ENCODE data around the gene RHBDD2. TPM values are rescaled to one million over a fixed set of nuclear protein-coding genes. Genes with fewer than 3 reads are reported as not detected.
"Not testable (repeated sequence)": the region's sequence is repeated elsewhere in the genome, so short reads cannot be mapped to it uniquely, and the experiment has no call there.

Gene RHBDD2
- polyA plus RNA-seq, 1 donor: 25.1 TPM

DNA sequence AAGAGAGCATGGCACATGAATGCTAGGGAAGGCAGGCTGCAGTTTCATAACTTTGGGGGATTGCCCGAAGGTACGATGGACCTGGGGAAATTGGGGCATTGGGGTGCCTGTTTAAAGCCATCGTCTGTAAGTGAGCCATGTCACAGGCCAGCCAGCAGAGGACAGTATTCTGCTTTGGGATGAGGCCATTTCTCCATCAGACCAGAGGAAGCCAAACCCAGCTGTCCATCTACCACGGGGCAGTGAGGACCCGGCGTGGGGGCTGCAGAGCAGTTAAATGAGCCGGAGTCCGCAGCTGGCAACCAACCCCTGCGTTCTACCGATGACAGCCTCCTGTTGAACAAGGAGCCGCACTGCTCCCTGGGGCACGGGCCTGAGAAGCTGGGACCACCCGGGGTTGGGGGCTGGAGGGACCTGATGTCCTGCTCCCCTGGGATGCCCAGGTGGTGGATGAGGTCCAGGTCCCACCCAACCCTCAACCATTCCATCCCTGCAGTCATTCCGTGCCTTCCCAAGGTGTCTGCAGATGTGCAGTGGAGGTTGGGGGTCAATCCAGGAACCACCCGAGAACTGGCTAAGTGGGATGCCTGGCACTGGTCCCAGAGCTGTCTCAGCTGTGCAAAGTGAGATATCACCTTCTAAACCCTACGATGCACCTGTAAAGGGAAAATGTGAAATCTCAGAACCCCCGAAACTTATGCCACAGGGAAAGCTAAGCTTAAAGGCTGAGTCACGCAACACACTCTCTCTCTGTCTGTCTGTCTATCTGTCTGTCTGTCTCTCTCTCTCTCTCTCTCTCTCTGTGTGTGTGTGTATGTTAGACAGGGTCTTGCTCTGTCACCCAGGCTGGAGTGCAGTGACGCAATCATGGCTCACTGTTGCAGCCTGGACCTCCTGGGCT lies 12.1 kb upstream of the RHBDD2 start:
- no peak for DNase-seq (ENCODE audit: low read depth)

DNA sequence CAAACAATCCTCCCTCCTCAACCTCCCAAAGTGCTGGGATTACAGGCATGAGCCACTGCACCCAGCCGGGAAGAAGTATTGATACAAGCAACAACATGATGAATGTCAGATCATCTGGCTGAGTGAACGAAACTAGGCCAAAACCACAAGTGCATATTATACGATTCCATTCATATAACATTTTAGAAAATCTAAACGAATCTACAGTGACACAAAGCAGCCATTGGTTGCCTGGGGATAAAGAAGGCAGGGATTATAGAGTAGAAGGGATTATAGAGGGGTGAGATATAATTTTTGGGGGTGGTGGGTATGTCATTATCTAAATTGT lies 11.5 kb upstream of the RHBDD2 start:
- no peak for DNase-seq (ENCODE audit: low read depth)

DNA sequence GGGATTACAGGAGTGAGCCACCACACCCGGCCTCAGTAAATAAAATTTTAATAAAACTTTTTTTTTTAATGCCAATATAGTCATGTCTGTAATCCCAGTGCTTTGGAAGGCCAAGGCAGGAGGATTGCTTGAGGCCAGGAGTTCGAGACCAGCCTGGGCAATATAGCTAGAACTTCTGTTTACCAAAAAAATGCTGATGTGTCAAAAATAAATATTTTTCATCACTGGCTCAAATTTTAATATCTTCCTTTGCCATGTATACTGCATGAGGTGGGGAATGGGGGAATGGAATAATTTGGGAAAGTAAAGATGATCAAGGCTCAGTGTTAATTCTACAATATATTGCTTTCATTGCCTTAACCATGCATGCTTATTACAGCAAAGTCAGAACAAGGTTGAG lies 10.7 kb upstream of the RHBDD2 start:
- no peak for DNase-seq (ENCODE audit: low read depth)

DNA sequence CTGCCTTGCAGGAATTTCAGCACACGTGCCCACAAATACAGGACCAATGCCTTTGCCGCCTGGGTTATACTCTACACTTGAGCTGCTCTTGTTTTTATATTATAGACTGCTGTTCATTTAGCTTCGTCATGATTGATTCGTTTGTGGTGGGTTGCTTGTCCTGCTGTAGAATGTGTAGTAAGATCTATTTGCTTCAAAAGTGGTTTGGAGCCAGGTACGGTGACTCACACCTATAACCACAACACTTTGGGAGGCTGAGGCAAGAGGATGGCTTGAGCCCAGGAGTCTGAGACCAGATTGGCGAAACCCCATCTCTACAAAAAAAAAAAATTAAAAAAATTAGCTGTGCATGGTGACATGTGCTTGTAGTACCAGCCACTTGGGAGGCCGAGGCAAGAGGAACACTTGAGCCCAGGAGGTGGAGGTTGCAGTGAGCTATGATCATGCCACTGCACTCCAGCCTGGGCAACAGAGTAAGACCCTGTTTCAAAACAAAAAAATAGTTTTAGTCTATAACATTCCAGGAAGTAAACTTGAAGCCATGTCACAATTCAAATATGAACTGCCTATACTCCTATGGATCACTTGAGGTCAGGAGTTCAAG lies 9.0 kb upstream of the RHBDD2 start:
- no peak for DNase-seq (ENCODE audit: low read depth)

DNA sequence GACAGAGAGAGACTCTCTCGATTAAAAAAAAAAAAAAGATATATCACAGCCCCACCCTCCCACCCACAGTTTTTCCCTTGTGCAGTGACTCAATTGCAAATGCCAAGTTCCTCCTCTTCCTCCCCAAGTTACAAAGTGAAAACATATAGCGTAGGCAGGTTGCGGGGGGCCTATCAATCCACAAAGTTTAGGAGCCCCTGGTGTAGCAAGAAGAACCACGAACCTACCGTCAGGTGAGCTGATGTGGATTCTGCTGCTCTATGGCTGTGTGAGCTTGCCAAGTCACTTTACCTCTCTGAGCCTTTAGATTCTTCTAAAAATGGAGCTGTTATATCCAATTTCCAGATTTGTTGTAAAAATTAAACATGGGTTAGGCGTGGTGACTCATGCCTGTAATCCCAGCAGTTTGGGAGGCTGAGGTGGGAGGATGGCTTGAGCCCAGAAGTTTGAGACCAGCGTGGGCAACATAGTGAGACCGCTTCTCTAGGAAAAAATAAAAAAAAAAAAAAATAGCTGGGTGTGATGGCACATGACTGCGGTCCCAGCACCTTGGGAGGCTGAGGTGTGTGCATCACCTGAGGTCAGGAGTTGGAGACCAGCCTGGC lies 8.2 kb upstream of the RHBDD2 start:
- DNase-seq (ENCODE audit: low read depth): no peak

DNA sequence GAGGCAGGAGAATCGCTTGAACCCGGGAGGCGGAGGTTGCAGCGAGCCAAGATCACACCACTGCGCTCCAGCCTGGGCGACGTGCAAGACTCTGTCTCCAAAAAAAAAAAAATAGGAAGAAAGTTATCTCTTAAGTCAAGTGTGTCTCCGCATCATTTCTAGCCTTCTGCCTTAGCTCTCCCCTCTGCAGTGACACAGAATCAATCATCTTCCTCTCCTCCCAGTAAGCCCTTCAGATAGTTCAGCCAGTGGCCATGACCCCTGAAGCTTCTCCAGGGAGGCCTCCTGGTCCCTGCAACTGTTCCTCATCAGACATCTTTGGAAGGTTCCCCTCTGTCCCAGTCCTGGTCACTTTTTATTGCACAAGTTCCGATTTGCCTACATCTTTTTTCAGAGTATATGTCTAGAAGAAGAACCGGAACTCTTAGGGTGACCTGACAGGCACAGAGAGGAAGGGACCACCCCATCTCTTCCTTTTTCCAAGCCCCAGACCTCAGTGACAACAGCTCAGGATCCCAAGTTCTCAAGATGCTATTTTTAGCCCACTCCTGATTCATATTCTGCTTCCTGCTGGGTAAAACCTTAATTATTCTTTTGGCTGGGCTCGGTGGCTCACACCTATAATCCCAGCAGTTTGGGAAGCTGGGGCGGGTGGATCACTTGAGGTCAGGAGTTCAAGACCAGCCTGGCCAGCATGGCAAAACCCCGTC lies 6.6 kb upstream of the RHBDD2 start:
- DNase-seq (ENCODE audit: low read depth): no peak

DNA sequence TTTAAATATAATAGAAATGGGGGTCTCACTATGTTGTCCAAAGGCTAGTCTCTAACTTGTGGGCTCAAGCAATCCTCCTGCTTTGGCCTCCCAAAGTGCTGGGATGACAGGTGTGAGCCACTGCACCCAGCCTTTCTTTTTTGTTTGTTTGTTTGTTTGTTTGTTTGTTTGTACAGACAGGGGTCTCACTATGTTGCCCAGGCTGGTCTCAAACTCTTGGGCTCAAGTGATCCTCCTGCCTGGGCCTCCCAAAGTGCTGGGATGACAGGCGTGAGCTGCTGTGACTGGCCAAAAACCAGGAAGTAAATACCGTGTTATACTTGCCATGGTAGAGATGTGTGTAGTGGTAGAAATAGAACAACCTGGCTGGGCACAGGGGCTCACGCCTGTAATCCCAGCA lies 4.7 kb upstream of the RHBDD2 start:
- DNase-seq (ENCODE audit: low read depth): not testable (repeated sequence)

DNA sequence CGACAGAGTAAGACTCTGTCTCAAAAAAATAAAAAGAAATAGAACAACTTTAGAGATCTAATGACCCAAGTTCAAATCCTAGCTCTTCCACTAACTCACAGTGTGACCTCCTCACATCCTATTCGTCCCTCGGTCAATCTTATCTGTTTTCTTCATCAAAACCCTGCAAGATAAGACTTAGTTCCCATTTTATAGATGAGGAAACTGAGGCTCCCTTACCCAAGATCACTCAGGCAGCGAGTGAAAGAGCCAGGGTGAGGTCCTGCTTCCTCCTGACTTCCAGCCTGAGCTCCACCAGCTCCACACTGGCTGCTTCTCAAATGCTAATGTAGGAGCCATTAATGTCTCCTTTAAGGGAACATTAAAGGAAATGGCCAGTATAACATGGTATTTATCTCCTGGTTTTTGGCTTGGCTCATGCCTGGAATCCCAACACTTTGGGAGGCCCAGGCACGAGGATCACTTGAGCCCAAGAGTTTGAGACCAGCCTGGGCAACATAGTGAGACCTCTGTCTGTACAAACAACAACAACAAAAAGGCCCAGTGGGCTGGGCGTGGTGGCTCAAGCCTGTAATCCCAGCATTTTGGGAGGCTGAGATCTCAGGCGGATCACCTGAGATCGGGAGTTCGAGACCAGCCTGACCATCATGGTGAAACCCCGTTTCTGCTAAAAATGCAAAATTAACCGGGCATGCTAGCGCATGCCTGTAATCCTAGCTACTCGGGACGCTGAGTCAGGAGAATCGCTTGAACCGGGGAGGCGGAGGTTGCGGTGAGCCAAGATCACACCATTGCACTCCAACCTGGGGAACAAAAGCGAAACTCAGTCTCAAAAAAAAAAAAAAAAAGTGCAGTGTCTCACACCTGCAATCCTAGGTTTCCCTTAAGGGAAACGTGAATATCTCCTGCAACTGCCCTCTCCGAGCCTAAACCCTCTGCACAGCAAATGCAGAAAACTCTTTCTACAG lies 3.4 kb upstream of the RHBDD2 start:
- DNase-seq (ENCODE audit: low read depth): no peak

DNA sequence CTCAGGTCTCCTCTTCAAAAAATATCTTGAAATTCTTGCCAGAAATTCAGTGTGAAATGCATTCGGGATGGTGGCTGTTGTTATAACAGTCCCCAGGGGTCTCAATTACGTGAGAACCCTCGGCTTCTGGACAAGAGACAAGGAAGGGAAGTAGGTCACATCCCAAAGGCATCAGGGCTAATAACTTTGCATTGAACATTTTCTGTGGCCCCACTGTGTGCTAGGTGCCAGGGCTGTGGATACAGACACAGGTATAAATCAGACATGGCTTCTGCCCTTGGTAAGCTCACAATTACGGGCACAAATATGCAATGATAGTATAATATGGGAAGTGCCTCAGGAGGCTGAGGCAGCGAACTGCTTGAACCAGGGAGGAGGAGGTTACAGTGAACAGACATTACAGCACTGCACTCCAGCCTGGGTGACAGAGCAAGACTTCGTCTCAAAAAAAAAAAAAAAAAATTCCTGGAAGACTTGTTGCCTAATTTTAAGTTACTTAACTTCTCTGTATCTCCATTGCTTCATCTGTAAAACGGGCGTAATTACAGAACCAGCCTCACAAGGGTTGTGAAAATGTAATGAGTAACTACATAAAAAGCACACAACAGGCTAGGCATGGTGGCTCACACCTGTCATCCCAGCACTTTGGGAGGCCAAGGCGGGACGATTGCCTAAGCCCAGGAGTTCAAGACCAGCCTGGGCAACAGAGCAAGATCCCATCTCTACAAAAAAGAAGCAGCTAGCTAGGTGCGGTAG lies 2.5 kb upstream of the RHBDD2 start:
- no peak for DNase-seq (ENCODE audit: low read depth)

DNA sequence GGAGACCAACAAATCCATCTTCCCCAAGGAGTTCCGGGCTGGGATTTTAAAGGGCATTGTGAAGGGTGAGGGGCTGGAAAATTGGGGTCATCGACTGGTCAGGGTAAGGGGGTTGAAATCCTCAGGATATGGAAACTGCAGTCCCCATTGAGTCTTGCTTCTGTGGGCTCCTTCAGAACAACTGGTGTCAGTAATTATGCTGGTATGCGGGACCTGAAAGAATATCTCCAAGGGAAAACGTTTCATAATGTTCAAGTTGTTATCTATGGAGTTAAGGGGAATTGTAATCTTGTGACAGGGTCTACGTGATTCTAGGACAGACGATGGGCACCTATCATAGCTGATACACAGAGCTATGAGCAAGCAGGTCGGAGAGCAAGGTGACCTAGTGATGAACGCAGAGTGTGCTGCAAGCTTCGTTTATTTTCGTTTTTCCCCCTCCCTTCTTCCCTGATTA lies 494 bp upstream of the RHBDD2 start:
- no peak for DNase-seq (ENCODE audit: low read depth)

DNA sequence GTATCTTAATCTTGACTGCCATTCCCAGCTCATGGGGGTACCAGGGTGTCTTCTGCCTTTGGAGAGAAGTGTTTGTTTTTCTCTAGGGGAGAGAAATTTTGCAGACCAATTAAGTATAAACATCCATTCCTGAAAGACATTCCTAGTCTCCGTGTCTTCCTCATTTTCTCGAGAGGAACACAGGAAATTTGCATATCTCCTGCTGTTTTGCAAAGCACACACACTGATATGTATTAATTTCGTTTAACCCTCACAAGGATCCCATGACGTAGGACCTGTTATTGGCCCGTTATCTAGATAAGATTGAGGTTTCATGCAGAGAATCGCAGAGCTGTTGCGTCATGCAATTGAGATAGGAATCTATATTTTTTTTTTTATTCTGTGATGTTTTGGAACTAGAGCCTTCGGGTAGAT lies 944 bp downstream of the RHBDD2 start:
- DNase-seq (ENCODE audit: low read depth): no peak

DNA sequence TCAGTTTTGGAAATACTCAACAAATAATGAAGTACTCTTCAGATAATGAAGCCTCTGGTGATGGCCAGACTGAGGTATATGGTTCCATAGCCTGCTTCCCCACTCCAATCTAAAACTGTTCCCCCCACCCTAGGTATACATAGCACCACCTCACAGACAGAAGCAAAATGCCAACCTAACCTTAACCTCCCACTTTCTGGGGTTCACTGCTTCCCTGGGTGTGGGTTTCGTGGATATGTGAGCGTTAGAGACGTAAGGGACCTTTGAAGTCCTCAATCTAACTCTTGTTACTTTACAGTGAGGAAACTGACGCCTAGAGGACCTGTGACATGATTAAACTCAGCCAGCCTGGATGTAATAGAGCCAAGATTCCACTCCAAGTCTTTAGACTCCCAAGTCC lies 1.4 kb downstream of the RHBDD2 start:
- DNase-seq (ENCODE audit: low read depth): no peak

DNA sequence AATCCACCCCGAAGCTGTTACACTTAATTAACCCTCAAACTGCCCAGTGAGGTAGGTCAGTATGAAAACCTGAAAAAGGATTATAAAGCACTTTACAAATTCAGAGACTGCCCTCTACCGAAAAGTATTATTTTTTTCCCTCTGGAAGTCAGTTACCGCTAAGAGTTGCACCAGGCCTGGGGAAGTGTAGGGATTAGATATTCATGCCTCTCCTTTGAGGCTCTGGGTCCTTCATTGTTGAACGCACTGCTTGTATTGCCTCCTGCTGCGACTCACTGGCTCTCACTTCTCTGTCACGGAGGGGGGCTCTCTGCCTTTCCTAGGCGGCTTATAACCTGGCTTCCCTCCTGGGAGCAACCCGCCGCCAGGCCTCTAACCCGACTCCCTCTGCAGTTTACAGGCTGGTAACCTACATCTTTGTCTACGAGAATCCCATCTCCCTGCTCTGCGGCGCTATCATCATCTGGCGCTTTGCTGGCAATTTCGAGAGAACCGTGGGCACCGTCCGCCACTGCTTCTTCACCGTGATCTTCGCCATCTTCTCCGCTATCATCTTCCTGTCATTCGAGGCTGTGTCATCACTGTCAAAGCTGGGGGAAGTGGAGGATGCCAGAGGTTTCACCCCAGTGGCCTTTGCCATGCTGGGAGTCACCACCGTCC lies 2.7 kb downstream of the RHBDD2 start:
- no peak for DNase-seq (ENCODE audit: low read depth)

DNA sequence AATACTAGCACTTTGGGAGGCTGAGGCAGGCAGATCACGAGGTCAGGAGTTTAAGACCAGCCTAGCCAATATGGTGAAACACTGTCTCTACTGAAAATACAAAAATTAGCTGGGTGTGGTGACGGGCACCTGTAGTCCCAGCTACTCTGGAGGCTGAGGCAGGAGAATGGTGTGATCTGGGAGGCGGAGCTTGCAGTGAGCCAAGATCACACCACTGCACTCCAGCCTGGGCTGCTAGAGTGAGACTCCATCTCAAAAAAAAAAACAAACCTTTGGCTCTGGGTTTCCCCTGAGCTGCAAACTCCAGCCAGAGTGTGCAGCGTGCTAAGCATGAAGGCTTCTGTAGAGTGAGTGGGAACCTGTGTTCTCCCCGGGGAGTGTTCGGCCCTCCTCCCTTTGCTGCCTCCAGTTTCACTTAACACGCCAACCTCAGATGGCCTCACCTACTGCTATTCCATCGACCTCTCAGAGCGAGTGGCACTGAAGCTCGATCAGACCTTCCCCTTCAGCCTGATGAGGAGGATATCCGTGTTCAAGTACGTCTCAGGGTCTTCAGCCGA lies 4.5 kb downstream of the RHBDD2 start:
- DNase-seq (ENCODE audit: low read depth): not testable (repeated sequence)

DNA sequence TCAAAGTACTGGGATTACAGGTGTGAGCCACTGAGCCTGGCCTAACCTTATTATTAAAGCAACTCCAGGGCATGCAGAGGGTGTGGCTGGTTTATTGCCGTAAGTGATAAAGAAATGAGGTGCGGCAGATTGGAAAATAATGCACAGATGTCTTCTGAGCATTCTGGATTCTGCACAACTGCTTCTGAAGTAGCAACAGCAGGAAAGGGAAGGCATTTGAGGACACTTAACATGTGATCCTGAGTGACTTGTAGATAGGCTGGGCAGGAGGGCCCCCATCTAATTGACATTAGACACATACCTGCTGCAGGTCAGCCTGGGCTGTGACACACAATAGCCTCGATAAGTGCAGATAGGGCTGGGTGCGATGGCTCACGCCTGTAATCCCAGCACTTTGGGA lies 5.6 kb downstream of the RHBDD2 start:
- DNase-seq (ENCODE audit: low read depth): no peak

DNA sequence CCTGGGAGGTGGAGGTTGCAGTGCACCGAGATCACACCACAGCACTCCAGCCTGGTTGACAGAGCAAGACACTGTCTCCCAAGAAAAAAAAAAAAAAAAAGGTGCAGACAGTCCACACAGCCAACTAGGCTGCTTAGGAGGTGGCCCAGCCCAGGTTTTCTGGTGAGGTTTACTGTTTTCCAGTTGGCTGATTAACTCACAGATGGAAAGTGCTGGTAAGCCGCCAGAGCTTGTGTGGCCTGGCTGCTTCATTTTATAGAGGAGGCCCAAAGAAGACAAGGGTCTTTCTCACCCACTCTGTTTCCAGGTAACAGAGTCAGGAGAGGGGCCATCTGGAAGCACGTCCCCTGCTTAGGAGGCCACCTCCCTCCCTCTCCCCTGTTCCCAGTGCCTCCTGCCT lies 6.2 kb downstream of the RHBDD2 start:
- no peak for DNase-seq (ENCODE audit: low read depth)

DNA sequence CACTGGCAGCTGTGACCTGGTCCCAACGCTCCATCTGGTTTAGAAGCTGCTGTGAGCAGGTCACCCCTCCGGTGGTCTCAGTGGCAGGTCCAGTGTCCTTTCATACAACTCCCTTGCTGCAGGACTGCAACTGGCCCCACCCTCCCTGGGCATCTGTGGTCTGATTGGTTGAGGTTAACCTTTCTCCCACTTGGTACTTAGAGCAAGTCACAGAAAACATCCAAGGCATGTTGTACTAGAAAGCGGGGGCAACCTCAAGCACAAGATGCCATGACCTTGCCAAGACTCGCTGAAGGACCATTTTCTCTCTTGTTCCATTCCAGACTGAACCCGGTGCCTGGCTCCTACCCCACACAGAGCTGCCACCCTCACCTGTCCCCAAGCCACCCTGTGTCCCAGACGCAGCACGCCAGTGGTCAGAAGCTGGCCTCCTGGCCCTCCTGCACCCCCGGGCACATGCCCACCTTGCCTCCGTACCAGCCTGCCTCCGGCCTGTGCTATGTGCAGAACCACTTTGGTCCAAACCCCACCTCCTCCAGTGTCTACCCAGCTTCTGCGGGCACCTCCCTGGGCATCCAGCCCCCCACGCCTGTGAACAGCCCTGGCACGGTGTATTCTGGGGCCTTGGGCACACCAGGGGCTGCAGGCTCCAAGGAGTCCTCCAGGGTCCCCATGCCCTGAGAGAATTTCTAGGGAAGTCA lies 9.0 kb downstream of the RHBDD2 start:
- no peak for DNase-seq (ENCODE audit: low read depth)

DNA sequence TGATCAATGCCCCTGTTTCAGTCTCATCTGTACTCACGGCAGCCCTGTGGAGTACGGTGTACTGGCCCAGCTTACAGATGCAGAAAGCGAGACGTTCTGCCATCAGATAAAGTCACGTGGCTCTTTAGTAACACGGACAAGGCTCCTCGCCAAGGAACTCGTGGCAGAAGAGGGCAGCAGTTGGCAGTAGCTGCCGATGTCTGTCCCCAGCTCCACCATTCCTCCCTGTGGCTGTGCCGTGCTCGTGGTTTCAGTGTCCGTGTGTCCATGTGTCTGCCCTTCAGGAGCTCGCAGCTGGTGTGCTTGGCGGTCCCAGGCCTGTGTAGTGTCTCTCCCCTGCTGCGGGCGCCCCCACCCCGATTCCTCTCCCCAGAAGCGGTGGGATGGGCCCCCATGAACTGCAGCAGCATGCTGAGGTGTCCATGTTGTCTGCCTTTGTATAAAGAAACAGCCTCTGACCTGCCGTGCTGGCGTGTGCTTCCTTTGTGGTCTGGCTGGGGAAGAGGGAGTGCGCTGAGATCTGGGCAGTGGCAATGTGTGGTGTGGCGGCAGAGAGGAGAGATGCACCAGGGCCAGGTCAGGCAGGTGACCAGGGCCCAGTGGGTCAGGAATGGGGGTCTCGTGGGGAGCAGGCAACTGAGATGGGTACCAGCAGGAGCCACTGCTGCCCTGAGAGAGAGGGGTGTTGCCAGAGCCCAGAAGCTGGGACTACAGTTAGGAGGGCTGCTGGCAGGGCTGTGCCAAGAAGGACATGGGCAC lies 9.8 kb downstream of the RHBDD2 start:
- DNase-seq (ENCODE audit: low read depth): no peak

Data from forelimb muscle (tissue), 1 donor.